Fibroblast of mammary gland (primary cell): ENCODE results near the gene C20orf204.

Experiments used
- DNase-seq: peaks from one replicate; pipeline ENCODE4 v3.0.0-alpha.2; 2010; ENCODE audit warnings: low read depth
- H3K4me3 ChIP-seq: 2 replicates; pipeline ENCODE4 v1.5.1; 2011; ENCODE audit warnings: low read depth, mild to moderate bottlenecking, low read length, moderate library complexity; ENCODE audit not compliant: control insufficient read depth
- CTCF ChIP-seq: conservative IDR thresholded peaks from 2 replicates; pipeline ENCODE4 v1.5.1; 2011; ENCODE audit warnings: low read depth, low read length, inconsistent platforms; ENCODE audit not compliant: control insufficient read depth, insufficient read depth

C20orf204 gene

GRCh38 chr20:64079273-64080012 lies 43.5 kb downstream of the C20orf204 start, which contains the start of gene RGS19:
TSS of gene RGS19 (minus strand) at chr20:64079518. CDS start at chr20:64076886, 2,632 bp downstream.
- TF ChIP-seq CTCF = no peak
- peak within 1 kb of the TSS; percentile 61 for H3K4me3 ChIP-seq
- peak; percentile 44 for DNase-seq

- TF ChIP-seq CTCF = no peak
- no peak for DNase-seq
- peak within 1 kb of the TSS; percentile 61 for H3K4me3 ChIP-seq
Measured at GRCh38 chr20:64080013-64080812, 44.2 kb downstream of the C20orf204 start, which contains the start of gene OPRL1. TSS of gene OPRL1 (plus strand) at chr20:64080082. CDS start at chr20:64092721, 12,639 bp downstream.

GRCh38 chr20:64080813-64081623 lies 45.0 kb downstream of the C20orf204 start:
- no peak for DNase-seq
- no peak for TF ChIP-seq CTCF
- H3K4me3 ChIP-seq = no peak overlapping the region

GRCh38 chr20:64081624-64081964 lies 45.6 kb downstream of the C20orf204 start:
- TF ChIP-seq CTCF = no peak
- no peak overlapping the region for H3K4me3 ChIP-seq
- DNase-seq = no peak

- TF ChIP-seq CTCF = no peak
- H3K4me3 ChIP-seq = no peak overlapping the region
Measured at GRCh38 chr20:64082126-64082731, 46.2 kb downstream of the C20orf204 start.

GRCh38 chr20:64082820-64083377 lies 46.9 kb downstream of the C20orf204 start:
- H3K4me3 ChIP-seq = no peak overlapping the region
- no peak for TF ChIP-seq CTCF
- DNase-seq = no peak

More at GRCh38 chr20:64082126-64082731, 46.2 kb downstream of the C20orf204 start:
- DNase-seq = no peak
